Measurements from ENCODE around the gene LDLRAD4.

Gene LDLRAD4

GRCh38 chr18:13232086-13232917 lies 13.7 kb downstream of the LDLRAD4 start:
- no peak for DNase-seq

- DNase-seq, result no peak
These were observed 14.6 kb downstream of the LDLRAD4 start for GRCh38 chr18:13232971-13233786.

GRCh38 chr18:13233787-13234783 lies 15.5 kb downstream of the LDLRAD4 start:
- no peak for DNase-seq

GRCh38 chr18:13235421-13235831 lies 16.9 kb downstream of the LDLRAD4 start:
- DNase-seq, result no peak

- no peak for DNase-seq
These were observed 17.4 kb downstream of the LDLRAD4 start for GRCh38 chr18:13235981-13236380.

- no peak for DNase-seq
These were observed 17.9 kb downstream of the LDLRAD4 start for GRCh38 chr18:13236411-13236810.

- no peak for DNase-seq
These were observed 18.5 kb downstream of the LDLRAD4 start for GRCh38 chr18:13237073-13237472.

GRCh38 chr18:13237641-13238040 lies 19.1 kb downstream of the LDLRAD4 start:
- DNase-seq, result no peak

GRCh38 chr18:13239171-13239956 lies 20.8 kb downstream of the LDLRAD4 start:
- no peak for DNase-seq

GRCh38 chr18:13240060-13240725 lies 21.6 kb downstream of the LDLRAD4 start:
- DNase-seq, result no peak

- DNase-seq, result no peak
These were observed 22.7 kb downstream of the LDLRAD4 start for GRCh38 chr18:13241083-13241892.

- DNase-seq, result no peak
These were observed 23.3 kb downstream of the LDLRAD4 start for GRCh38 chr18:13241893-13242175.

GRCh38 chr18:13242797-13243196 lies 24.2 kb downstream of the LDLRAD4 start:
- no peak for DNase-seq

- DNase-seq, result no peak
These were observed 24.8 kb downstream of the LDLRAD4 start for GRCh38 chr18:13243363-13243762.

GRCh38 chr18:13244135-13244534 lies 25.6 kb downstream of the LDLRAD4 start:
- no peak for DNase-seq

- peak; percentile 12 for DNase-seq
These were observed 27.0 kb downstream of the LDLRAD4 start for GRCh38 chr18:13245481-13246000.

- DNase-seq, result no peak
These were observed 27.6 kb downstream of the LDLRAD4 start for GRCh38 chr18:13246121-13246520.

GRCh38 chr18:13246591-13246990 lies 28.0 kb downstream of the LDLRAD4 start:
- DNase-seq, result no peak

- DNase-seq, result no peak
These were observed 28.9 kb downstream of the LDLRAD4 start for GRCh38 chr18:13247506-13247905.

- no peak for DNase-seq
These were observed 34.3 kb downstream of the LDLRAD4 start for GRCh38 chr18:13252686-13253410.
